Measurements from ENCODE around the gene NEDD8.
"Not testable (repeated sequence)": the region's sequence is repeated elsewhere in the genome, so short reads cannot be mapped to it uniquely, and the experiment has no call there.

Gene NEDD8

GRCh38 chr14:24247422-24247821, 15.3 kb upstream of the NEDD8 start:
- no peak for DNase-seq (ENCODE audit: low spot score)

- peak; percentile 48 for DNase-seq (ENCODE audit: low spot score)
These were observed 14.6 kb upstream of the NEDD8 start for GRCh38 chr14:24246765-24247212.

DNA sequence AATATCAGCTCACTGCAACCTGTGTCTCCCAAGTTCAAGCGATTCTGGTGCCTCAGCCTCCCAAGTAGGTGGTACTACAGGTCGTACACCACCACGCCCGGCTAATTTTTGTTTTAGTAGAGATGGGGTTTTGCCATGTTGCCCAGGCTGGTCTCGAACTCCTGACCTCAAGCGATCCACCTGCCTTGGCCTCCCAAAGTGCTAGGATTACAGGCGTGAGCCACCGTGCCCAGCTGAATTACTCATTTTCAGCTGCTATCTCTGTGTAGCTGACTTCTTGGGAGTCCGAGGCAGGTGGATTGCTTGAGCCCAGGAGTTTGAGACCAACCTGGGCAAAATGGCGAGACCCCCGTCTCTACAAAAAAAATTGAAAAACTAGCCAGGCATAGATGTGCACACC, 13.2 kb upstream of the NEDD8 start:
- DNase-seq (ENCODE audit: low spot score), result not testable (repeated sequence)

DNA sequence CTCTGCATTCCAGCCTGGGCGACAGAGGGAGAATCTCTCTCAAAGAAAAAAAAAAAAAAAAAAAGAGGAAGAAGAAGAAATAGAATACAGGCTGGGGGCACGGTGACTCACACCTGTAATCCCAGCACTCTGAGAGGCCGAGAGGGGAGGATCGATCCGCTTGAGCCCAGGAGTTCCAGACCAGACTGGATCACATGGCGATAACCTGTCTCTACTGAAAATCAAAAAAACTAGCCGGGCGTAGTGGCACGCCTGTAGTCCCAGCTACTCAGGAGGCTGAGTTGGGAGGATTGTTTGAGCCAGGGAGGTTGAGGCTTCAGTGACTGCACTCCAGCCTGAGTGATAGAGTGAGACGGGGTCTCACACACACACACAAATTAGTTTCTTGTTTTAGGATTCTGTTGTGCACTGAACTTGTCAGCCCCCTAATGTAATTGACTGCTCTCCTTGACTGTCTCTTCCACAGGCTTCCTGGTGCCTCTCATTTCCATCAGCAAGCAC, 11.2 kb upstream of the NEDD8 start:
- DNase-seq (ENCODE audit: low spot score), result peak; percentile 35

- peak; percentile 96 for DNase-seq (ENCODE audit: low spot score)
These were observed 9.8 kb upstream of the NEDD8 start for GRCh38 chr14:24241829-24242443.

DNA sequence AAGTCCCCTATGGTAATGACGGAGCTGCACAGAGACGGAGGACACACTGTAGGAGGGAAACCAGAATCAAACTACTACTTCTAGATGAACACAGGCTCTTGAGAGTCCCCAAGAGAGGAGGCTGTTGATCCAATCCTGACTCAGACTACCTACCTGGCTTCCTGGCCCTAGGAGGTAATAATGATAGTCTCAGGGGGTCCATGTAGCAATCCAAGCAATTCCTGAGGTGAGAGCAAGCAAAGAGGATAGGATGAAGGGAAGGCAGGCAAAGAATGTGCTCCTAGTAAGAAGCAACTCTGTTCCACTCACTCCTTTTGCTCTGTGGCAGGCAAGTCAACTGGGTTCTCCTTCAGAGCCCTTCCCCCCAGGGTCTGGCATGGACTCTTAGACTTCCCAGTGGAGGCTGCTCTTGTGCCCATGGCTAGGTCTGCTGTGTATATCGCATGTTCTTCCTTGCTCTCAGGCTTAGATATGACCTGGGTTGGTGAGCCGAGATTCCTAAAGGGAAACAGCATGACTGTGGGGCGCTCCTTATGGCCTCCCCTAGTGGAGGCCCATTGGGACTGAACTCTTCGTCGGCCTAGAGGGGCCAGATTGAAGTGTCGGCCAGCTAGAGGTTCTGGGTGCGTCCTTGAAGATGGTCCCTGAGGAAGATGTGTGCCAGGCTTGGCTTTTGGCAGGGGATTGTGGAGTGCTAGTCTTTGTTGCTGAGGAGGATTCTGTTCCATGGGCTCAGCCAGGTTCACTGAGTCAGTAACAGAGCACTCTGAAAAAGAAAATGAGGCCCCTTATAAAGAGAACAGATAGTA, 8.1 kb upstream of the NEDD8 start:
- DNase-seq (ENCODE audit: low spot score), result no peak

DNA sequence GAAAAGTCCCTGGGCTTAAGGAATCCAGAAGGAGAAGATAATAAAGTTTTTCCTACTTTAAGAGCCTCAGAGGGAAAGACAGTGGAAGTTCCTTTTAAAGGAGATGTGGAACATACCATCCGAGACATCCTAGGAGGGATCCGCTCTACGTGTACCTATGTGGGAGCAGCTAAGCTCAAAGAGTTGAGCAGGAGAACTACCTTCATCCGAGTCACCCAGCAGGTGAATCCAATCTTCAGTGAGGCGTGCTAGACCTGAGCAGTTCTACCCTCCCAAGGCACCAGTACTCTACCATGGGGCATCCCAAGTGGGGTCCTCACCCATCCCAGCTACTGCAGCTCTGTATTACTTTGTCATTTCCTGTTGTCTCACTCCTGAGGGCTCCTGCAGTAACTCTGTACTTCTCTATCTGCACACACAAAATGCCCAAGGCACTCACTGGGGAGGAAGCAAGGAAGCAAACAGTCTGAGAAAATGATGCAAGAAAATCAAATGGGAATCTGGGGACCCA, 6.4 kb upstream of the NEDD8 start:
- DNase-seq (ENCODE audit: low spot score), result no peak

GRCh38 chr14:24238123-24238522, 6.0 kb upstream of the NEDD8 start:
- no peak for DNase-seq (ENCODE audit: low spot score)

DNA sequence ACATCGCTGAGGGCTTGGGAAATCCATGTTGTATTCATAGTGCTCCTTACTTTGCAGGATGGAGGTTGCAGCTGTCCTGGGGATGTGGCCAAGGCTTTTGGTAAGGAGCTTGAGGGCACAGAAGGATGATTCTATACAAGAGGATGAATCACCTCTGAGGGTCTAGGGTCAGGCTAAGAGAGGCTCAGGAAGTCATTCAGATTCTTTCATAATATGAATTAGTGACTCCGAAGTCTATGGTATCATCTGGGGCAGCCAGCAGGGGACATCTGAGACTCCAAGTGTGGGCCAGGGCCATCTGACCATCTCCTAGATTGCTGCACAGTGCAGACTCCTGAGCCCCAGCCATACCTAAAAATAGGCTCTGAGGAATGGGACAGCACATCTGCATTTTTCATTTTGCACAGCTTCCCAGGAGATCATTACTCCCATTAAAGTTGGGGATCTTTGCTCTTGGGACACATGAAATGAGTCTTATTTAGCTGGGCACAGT, 5.3 kb upstream of the NEDD8 start:
- DNase-seq (ENCODE audit: low spot score), result no peak

DNA sequence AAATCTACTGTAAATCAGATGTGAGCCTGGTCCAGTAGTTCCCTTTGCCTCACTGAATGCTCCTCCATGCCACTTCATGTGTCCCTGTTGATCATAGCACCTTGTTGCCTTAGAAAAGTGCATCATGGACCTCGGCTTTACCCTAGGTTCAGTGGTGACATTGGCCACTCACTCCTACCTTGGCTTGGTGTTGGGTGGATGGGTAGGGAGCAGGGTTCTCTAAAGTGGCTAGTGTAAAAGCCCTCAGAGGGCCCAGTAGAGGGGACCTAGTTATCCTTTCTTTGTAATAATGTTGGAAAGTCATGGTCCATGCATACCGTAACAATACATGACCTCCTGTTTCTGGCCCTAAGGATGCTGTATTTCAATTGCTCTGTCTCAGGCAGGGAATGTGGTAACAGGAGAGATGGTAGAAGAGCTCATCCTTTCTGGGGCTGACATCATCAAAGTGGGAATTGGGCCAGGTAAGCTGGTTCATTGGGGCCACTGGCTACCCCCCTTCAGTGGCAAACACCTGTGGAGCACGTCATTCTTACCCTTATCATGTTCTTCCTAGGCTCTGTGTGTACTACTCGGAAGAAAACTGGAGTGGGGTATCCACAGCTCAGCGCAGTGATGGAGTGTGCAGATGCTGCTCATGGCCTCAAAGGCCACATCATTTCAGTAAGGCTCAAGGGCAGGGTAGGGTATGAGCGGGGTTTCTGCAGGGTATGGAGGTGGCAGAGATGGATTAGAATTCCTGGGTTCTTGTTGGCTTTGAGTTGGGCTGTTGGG, 4.7 kb upstream of the NEDD8 start:
- no peak for DNase-seq (ENCODE audit: low spot score)

DNA sequence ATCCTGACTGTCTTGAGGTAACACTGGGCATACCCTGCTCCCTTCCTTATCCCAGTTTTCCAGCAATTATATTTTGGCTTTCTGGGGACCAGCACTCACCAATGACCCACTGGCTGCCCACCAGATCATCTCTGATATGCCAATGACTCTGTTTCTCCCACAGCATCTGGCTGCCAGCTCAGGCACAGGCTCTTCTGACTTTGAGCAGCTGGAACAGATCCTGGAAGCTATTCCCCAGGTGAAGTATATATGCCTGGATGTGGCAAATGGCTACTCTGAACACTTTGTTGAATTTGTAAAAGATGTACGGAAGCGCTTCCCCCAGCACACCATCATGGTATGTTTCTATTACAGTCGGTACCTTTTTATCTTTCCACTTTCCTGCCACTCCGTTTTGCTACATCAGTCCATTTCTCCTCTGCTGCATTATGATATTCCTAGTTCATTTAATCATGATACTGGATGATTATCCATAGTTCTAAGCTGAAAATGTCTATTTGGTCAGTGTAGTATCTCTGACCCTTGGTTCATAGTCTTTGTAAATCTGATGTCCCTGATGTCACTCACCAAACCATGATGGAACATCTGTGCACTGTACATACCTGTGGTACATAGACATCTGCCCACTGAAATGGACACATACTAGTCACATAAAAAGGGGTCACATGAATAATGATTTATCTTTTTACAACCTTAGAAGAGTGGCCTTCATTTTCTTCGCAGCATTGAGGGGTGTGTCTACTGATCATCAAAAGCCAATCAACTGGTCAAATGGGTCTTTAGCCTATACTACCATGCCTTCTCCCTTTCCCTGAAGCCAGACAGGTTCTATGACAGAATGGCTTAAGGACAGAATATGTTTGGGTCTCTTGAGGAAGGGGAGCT, 3.9 kb upstream of the NEDD8 start:
- DNase-seq (ENCODE audit: low spot score), result no peak

- DNase-seq (ENCODE audit: low spot score), result no peak
These were observed 2.2 kb upstream of the NEDD8 start for GRCh38 chr14:24234095-24235005.

- DNase-seq (ENCODE audit: low spot score), result no peak
These were observed 1.3 kb upstream of the NEDD8 start for GRCh38 chr14:24233538-24233866.

GRCh38 chr14:24232645-24233537, 724 bp upstream of the NEDD8 start, which contains the start of gene GMPR2:
GMPR2 (plus strand) TSS chr14:24232929; CDS start chr14:24233254, 325 bp downstream.
- no peak for DNase-seq (ENCODE audit: low spot score)

DNA sequence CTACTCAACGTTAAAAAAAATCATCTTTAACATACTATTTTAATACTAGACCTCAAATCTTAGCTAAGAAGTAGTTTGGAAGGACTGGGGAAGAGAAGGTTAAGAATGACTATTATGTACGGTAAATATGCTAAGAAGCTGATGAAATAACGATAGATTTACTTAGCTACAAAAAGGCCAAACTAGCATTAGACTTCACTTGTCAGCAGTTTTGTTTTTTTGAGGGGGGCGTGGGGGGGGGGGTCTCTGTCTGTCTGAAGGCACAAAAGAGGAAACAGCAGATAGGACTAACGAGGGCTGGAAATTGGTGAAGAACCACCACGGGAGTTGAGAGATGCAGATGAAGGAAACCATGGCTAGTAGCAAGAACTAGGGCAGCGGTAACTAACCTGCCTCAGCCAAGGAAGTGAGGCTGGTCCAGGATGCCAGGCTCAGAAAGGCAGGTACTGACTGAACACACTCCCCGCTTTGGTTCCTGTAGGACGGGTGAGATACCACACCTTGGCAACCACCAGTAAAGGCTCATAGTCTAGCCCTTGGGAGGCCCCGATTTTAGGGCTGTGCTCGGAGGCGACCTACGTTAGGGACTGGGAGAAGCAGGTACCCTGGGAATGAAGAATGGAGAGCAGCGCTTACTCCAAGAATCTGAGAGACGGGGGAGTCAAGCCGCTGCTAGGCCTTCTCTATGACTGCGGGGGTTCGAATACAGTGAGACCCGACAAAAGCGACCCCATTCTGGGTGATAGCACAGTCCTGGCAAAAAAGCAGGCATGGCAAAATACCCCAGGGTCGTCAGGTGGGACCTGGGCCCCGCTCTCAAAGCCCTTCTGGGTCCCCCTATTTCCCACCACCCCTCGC, 675 bp downstream of the NEDD8 start:
- DNase-seq (ENCODE audit: low spot score), result peak; percentile 47

DNA sequence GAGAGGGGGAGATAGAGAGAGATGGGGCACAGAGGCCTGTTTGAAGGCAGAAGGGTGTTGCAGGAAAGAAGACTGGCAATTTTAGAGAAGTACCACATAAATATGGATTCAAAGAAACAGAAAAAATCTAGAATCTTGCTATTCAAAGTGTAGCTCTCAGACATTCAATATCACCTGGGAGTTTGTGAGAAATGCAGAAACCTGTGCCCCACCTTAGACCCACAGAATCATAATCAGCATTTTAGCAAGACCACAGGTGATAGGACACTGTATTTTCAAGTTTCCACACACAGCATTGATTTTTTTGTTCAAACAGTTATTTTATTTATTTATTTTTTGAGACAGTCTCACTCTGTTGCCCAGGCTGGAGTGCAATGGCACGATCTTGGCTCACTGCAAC, 3.3 kb downstream of the NEDD8 start:
- no peak for DNase-seq (ENCODE audit: low spot score)

DNA sequence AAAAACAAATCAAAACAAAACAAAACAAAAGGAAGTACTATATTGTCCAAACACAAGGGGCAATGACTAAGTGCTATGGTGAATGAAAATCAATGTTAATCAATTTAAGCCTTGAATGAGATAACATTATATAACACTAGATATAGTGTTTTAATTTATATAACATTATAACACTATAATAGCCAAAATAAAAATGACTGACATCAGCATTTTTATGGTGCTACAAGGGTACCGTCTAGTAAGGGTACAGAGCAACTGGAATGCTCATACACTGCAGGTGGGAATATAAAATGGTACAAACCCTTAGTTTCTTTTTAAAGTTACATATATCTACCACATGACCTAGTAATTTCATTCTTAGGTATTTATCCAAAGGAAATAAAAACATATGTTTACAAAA, 5.7 kb downstream of the NEDD8 start:
- no peak for DNase-seq (ENCODE audit: low spot score)

- DNase-seq (ENCODE audit: low spot score), result no peak
These were observed 7.5 kb downstream of the NEDD8 start for GRCh38 chr14:24224618-24225071.
